Adrenal gland (tissue), 5 donors: ENCODE measurements around the gene NOC2L.

Source experiments
- POLR2A ChIP-seq, 2 donors: fragments of 450-650 bp; IDR thresholded peaks; one replicate each; pipeline ENCODE4 v1.6.1; 2017; ENCODE audit warnings: antibody characterized with exemption in 2 of 2, mild to moderate bottlenecking in 2 of 2, moderate library complexity in 1 of 2
- TF ChIP-seq, protein P1 (sequence below), 6 experiments: fragments of 450-650 bp in 4 of 6; fragments of 200-600 bp in 2 of 6; sonication (generic) in 1 of 6; IDR thresholded peaks; 1 replicate in 5 of 6; 2 replicates in 1 of 6; pipeline versions ENCODE4 v1.5.1 to v1.8.0; 2016 to 2021; ENCODE audit warnings: antibody characterized with exemption in 6 of 6, mild to moderate bottlenecking in 2 of 6, moderate library complexity in 1 of 6
- donor health status: DM: no; HTN: no; CAD: no.

DNA sequence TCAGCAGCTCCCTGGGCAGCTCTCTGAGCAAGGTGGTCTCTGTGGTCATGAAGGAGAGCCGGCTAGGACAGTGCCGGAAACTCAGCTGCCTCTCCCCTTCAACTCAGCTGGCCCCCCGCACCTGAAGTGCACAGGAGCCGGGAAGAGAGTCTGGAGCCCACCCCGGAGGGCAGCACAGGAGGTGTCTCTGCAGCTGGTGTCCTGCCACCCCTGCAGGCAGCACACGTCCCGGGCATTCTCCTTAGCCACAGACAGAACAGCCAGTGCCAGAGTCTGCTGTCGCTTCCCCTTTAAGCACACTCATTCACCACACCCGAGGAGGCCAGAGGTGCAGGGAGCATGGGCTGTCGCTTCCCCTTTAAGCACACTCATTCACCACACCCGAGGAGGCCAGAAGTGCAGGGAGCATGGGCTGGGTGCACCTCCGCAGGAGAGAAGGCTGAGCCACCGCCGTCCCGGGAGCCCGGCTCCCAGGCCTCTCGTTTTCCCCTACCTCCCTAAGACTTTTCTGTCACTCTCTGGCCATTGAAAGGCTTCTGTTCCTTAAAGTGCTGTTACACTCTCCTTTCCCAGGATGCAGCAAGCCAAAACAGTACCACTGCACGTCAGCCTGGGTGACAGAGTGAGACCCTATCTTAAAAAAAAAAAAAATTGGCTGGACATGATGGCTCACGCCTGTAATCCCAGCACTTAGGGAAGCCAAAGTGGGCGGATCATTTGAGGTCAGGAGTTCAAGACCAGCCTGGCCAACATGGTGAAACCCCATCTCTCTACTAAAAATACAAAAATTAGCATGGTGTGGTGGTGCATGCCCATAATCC, 52.2 kb downstream of the NOC2L start:
- no peak for TF ChIP-seq POLR2A (IDR thresholded peaks at IDR 0.05)
- TF ChIP-seq, protein P1, sequence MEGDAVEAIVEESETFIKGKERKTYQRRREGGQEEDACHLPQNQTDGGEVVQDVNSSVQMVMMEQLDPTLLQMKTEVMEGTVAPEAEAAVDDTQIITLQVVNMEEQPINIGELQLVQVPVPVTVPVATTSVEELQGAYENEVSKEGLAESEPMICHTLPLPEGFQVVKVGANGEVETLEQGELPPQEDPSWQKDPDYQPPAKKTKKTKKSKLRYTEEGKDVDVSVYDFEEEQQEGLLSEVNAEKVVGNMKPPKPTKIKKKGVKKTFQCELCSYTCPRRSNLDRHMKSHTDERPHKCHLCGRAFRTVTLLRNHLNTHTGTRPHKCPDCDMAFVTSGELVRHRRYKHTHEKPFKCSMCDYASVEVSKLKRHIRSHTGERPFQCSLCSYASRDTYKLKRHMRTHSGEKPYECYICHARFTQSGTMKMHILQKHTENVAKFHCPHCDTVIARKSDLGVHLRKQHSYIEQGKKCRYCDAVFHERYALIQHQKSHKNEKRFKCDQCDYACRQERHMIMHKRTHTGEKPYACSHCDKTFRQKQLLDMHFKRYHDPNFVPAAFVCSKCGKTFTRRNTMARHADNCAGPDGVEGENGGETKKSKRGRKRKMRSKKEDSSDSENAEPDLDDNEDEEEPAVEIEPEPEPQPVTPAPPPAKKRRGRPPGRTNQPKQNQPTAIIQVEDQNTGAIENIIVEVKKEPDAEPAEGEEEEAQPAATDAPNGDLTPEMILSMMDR (IDR thresholded peaks at IDR 0.05): no peak
